COLO829 (cell line): ENCODE data around the gene GIPC3.
"Not testable (repeated sequence)": the region's sequence is repeated elsewhere in the genome, so short reads cannot be mapped to it uniquely, and the experiment has no call there.

Experiments used
- DNase-seq: peaks from one replicate; pipeline ENCODE4 v3.0.0; 2012; ENCODE audit warnings: low spot score

Gene GIPC3

GRCh38 chr19:3550947-3551791, 34.1 kb upstream of the GIPC3 start:
- DNase-seq: no peak

DNA sequence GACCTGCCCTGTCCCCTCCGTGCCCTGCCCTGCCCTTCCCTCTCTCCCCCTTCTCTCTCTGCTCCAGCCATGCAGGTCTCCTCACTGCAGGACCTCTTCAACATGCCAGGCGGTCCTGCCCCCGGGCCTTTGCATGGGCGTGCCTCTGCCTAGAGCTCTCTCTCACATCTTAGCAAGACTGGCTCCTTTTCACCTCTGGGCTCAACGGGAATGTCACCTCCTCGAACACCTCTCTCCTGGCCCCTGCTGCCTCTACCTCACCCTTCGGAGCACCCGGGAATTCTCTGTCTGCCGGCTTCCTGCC, 33.5 kb upstream of the GIPC3 start:
- no peak for DNase-seq

GRCh38 chr19:3554254-3555083, 30.8 kb upstream of the GIPC3 start:
- no peak for DNase-seq

GRCh38 chr19:3555653-3556422, 29.4 kb upstream of the GIPC3 start:
- no peak for DNase-seq

GRCh38 chr19:3556423-3556977, 28.8 kb upstream of the GIPC3 start:
- DNase-seq: no peak

DNA sequence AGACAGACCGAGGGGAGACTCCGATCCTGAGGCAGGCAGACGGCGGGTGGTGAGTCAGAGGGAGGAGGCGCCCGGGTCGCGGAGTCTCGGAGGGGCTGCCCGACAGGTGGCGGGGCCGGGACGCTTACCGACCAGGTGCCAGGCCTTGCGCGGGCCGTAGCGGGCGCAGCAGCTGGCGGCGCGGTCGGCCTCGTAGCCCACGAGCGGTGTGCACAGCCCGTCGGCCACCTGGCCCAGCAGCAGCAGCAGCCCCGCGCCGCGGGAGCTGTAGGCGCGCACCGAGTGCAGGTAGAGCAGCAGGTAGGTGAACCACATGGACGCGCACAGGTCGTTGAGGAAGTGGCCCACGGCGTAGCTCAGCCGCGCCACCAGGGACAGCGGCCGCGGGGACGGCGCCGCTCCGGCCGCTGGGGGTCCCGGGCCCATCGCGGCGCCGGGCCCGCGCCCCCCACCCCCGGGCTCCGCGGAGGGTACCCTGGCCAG, 28.3 kb upstream of the GIPC3 start:
- no peak for DNase-seq

DNA sequence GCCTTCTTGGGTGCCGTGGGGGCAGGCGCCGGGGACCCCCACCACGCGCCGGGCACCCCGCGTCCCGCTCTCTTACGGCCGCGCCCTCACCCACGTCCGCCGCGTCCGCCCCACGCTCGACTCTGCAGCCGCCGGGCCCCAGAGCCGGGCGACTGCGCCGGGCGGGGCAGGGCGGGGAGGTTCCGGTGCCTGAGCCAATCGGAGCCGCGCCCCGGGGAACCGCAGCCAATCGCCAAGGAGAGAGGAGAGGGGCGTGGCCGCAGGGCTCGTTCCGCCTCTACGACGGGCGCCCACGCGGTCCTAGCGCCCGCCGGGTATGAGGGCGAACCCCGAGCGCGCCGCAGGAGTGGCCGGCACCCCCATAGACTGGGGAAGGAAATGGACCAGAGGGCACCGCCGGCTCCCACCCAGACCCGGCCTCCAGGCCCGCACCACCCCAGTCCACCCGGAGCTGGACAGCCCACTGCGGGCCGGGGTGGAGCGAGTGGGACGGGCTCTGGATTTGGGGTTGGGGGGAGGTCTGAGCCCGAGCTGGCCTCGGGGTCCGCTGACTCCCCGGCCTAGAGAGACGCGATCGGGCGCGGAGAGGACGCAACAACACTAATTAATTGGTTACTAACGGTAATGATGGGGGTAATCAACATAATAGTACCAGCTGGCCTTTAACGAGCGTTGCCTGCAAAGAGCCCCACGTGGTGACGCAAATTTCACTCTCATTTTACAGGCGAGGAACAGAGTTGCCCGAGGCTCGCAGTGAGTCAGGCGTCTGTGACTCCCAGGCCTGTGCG, 27.6 kb upstream of the GIPC3 start, which contains the start of gene MFSD12:
Gene MFSD12 (minus strand): TSS at position 126 of the 788 bp plus-strand sequence. CDS start 183 bp downstream, outside the sequence.
- DNase-seq: peak; percentile 92

DNA sequence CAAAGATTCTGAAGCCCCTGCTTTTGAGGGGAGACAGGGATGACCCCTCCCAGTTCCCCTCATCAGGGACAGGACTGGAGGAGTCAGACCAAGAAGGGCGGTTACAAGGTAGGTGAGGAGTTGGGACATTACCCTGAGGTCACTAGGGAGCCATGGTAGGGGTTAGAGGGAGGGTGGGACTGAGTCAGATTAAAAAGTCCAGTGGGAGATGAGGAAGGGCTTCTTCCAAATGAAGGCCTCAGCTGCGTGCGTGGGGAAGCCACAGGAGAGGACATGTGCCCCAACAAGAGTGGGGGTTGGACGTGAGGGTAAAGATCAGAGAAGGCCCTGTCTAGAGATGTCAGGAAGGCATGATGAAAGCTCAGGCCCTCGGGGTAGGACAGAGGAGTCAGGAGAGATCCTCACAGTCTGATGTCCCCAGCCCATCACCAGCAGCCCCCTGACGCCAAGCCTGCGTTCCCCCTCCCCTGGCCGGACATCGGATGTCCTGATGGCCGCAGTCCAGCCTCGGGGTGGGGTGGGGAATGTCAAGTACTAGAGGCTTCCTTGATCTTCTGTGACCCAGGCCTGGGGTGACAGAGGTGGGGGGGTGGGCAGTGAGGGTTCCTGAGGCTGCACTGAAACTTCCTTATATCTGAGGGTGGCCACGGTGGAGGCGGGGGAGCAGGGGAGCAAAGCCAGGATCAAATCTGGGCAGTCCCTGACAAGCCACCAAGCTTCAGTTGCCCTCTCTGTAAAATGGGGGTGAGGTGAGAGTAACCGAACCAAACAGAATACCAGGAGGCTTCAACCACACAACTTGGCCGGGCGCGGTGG, 21.4 kb upstream of the GIPC3 start:
- no peak for DNase-seq

DNA sequence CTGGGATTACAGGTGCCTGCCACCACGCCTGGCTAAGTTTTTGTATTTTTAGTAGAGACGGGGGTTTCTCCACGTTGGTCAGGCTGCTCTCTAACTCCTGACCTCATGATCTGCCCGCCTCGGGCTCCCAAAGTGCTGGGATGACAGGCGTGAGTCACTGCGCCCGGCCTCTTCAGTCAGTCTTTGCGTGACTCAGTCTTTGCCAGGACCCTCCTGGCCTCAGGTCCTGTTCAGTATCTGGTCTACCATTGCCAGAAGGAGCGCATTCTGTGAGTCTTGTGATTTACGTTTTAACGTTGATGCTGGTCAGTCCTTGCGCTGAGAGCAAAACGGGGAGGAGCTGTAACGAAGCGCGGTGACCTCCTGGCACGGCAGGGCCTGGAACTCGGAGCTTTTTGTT, 20.1 kb upstream of the GIPC3 start:
- peak; percentile 73 for DNase-seq

DNA sequence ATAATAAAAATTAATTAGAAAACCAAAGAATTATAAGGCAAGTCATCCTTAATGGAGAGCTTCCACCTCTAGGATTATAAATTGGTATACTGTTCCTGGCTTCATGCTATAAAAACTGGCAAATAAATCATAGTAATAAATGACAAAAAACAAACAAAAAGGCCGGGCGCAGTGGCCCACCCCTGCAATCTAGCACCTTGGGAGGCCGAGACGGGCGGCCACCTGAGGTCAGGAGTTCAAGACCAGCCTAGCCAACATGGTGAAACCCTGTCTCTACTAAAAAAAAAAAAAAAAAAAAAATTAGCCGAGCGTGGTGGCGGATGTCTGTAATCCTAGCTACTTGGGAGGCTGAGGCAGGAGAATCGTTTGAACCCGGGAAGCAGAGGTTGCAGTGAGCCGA, 15.2 kb upstream of the GIPC3 start:
- not testable (repeated sequence) for DNase-seq

- DNase-seq: peak; percentile 67
Observed at GRCh38 chr19:3570606-3571011, 14.7 kb upstream of the GIPC3 start.

GRCh38 chr19:3572132-3572854, 13.0 kb upstream of the GIPC3 start:
- DNase-seq: peak; percentile 91

- DNase-seq: no peak
Observed at GRCh38 chr19:3572855-3573161, 12.5 kb upstream of the GIPC3 start, which contains the start of gene HMG20B. HMG20B (plus strand) TSS chr19:3572944; CDS start chr19:3573310, 366 bp downstream.

- DNase-seq: no peak
Observed at GRCh38 chr19:3573162-3573857, 12.0 kb upstream of the GIPC3 start.

- peak; percentile 97 for DNase-seq
Observed at GRCh38 chr19:3573858-3574637, 11.2 kb upstream of the GIPC3 start.

DNA sequence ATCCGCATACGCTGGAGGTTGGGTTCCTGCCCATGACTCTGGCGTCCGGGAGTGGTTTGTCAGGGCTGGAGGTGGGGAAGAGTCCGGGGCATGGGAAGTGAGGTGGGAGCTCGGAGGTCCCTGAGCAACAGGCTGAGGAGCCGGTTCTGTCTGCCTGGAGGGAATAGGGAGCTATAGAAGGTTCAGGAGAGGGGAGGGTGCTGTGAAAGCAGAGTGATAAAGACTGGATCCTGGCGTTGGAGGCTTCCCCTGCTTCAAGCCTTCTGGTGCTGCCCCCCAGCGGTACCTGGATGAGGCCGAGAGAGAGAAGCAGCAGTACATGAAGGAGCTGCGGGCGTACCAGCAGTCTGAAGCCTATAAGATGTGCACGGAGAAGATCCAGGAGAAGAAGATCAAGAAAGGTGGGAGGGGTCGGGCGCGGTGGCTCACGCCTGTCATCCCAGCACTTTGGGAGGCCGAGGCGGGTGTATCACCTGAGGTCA, 10.0 kb upstream of the GIPC3 start:
- no peak for DNase-seq

DNA sequence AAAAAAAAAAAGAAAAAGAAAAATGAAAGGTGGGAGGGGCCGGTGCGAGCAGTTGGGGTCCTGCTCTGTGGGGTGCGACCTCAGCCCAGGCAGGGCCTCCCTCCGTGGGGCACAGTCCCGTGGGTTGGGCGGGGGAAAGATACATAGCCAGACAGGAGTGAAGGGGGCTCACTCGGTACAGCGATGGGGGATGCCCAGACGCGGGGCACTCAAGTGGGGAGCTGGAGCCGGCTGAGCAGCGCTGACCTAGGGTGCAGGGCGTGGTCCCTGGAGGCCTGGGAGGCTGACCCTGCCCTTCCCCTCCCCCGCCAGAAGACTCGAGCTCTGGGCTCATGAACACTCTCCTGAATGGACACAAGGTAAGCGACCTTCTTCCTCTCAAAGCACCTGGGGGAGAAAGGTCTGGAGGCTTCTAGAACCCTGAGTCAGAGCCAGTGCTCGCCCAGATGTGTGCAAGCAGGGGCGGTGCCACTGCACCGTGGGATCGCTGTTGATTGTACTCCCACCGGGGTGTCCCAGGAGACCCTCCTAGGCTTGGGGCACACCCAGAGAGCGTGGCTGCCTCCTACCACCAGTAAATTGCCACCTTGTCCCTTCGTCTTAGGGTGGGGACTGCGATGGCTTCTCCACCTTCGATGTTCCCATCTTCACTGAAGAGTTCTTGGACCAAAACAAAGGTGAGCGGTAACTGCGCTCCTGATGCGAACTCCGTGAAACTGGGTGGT, 9.2 kb upstream of the GIPC3 start:
- DNase-seq: no peak
